GM23338 (cell line): ENCODE results near the gene TRPM3.

Experiments used
- CREB1 ChIP-seq: fragments of 250-450 bp; sonication (Bioruptor Pico); IDR thresholded peaks from 2 replicates; pipeline ENCODE4 v1.5.0; 2020; ENCODE audit warnings: low read depth, mild to moderate bottlenecking, moderate library complexity
- CTCF ChIP-seq, 2 experiments: fragments of 200-600 bp in 1 of 2; sonication (generic) in 1 of 2; conservative IDR thresholded peaks; 2 replicates each; pipeline versions ENCODE4 v1.5.1 to v1.6.1; 2016 to 2017; ENCODE audit warnings: antibody characterized with exemption in 2 of 2, low read depth in 2 of 2, mild to moderate bottlenecking in 2 of 2, moderate library complexity in 1 of 2
- EZH2 ChIP-seq: fragments of 200-600 bp; sonication (generic); IDR thresholded peaks from one replicate; pipeline ENCODE4 v1.8.0; 2017; ENCODE audit warnings: antibody characterized with exemption, mild to moderate bottlenecking, low read depth; ENCODE audit not compliant: unreplicated experiment
- EZH2phosphoT487 ChIP-seq: fragments of 200-600 bp; sonication (generic); IDR thresholded peaks from one replicate; pipeline ENCODE4 v1.8.1; 2018; ENCODE audit warnings: antibody characterized with exemption; ENCODE audit not compliant: unreplicated experiment
- POLR2AphosphoS5 ChIP-seq: IDR thresholded peaks from 2 replicates; pipeline ENCODE4 v1.6.1; 2016; ENCODE audit warnings: antibody characterized with exemption, low read depth
- REST ChIP-seq: IDR thresholded peaks from one replicate; pipeline ENCODE4 v1.6.1; 2018; ENCODE audit warnings: antibody characterized with exemption; ENCODE audit not compliant: unreplicated experiment
- ZNF114 ChIP-seq: fragments of 250-450 bp; sonication (Bioruptor Pico); IDR thresholded peaks from 2 replicates; pipeline ENCODE4 v1.5.0; 2020; ENCODE audit warnings: mild to moderate bottlenecking, moderate library complexity
- ZNF331 ChIP-seq: fragments of 250-450 bp; sonication (Bioruptor Pico); IDR thresholded peaks from 2 replicates; pipeline ENCODE4 v1.5.0; 2020; ENCODE audit warnings: low read depth, mild to moderate bottlenecking, moderate library complexity

- TF ChIP-seq POLR2AphosphoS5, result no peak
- no peak for TF ChIP-seq CTCF (conservative IDR thresholded peaks at IDR 0.05; ENCODE audit: low read depth in 2 of 2)
- no peak for TF ChIP-seq REST
- no peak for TF ChIP-seq EZH2
- no peak for TF ChIP-seq EZH2phosphoT487
- TF ChIP-seq ZNF114 (CRISPR knock-in tag), result no peak
- no peak for TF ChIP-seq CREB1
- TF ChIP-seq ZNF331 (CRISPR knock-in tag), result no peak
These were observed 508.2 kb downstream of the TRPM3 start for GRCh38 chr9:70613024-70613768.
